K562 (cell line): ENCODE data around the gene DNAJC1. TPM values are rescaled to one million over a fixed set of nuclear protein-coding genes. Genes with fewer than 3 reads are reported as not detected.
A peak's percentile ranks its signal among the peaks of the same experiment; 100 is the strongest.

ENCODE experiments used
- ATAC-seq: fragments of 200-7000 bp; cut with Tn5 transposase; 3 replicates; pipeline ENCODE4 v1.9.1; 2020; ENCODE audit warnings: moderate library complexity
- BruUV-seq: library from RNA; stranded (reverse); fragments of 400-500 nt; replicated peaks from 2 replicates; lab custom pipeline; 2021; lab: Mats Ljungman, UMichigan
- CTCF ChIA-PET: fragments of 300-600 bp; formaldehyde crosslinking; extraction: SDS; loops from one replicate; lab custom pipeline; 2021; ENCODE audit warnings: low intra/inter-chr PET ratio; lab: Yijun Ruan, JAX
- POLR2A ChIA-PET: fragments of 300-600, 350-650 bp; sonication (Branson Sonifier 250); formaldehyde crosslinking; extraction: SDS; loops from one replicate; lab custom pipeline; 2021; ENCODE audit warnings: antibody characterized with exemption, inconsistent platforms; lab: Yijun Ruan, JAX
- DNase-seq, 4 experiments: peaks; one replicate each; pipeline versions ENCODE4 v3.0.0 to v3.0.0-alpha.2; 2011 to 2018; ENCODE audit warnings: low spot score in 3 of 4, mixed read lengths in 3 of 4; ENCODE audit errors: extremely low read depth in 1 of 4
- FAIRE-seq: peaks from 2 replicates; lab custom pipeline; 2011; peaks lifted over from hg19 to GRCh38; lab: Jason Lieb, UNC
- H2AFZ ChIP-seq: 2 replicates; pipeline ENCODE4 v1.6.0; 2011; ENCODE audit warnings: low read depth, low read length, control low read depth, inconsistent platforms
- H3K27ac ChIP-seq: fragments of 200-600 bp; 3 replicates; pipeline ENCODE4 v1.8.0; 2011; ENCODE audit warnings: low read depth, mild to moderate bottlenecking, control low read depth, inconsistent platforms, low read length, moderate library complexity, mixed read lengths; ENCODE audit errors: extremely low read depth
- H3K27me3 ChIP-seq, 2 experiments: fragments of 300-600 bp in 1 of 2; 2 replicates in 1 of 2; 3 replicates in 1 of 2; pipeline versions ENCODE4 v1.6.0 to v1.8.0; 2011; ENCODE audit warnings: inconsistent platforms in 2 of 2, low read length in 2 of 2, mild to moderate bottlenecking in 1 of 2, mixed read lengths in 1 of 2, moderate library complexity in 1 of 2; ENCODE audit not compliant: control insufficient read depth in 2 of 2, insufficient read depth in 2 of 2
- H3K36me3 ChIP-seq: fragments of 300-600 bp; 3 replicates; pipeline ENCODE4 v1.8.0; 2011; ENCODE audit warnings: mild to moderate bottlenecking, low read length, inconsistent platforms; ENCODE audit not compliant: control insufficient read depth, insufficient read depth
- H3K4me1 ChIP-seq, 2 experiments: fragments of 200-600 bp in 1 of 2; replicated peaks in 1 of 2; 2 replicates in 1 of 2; 3 replicates in 1 of 2; pipeline versions ENCODE4 v1.5.1 to v1.8.0; 2011; ENCODE audit warnings: inconsistent platforms in 2 of 2, low read length in 2 of 2, mild to moderate bottlenecking in 1 of 2, mixed read lengths in 1 of 2, moderate library complexity in 1 of 2; ENCODE audit not compliant: control insufficient read depth in 2 of 2, insufficient read depth in 2 of 2
- H3K4me2 ChIP-seq: 2 replicates; pipeline ENCODE4 v1.6.1; 2011; ENCODE audit warnings: low read length, control low read depth, inconsistent platforms, mixed read lengths; ENCODE audit not compliant: insufficient read depth
- H3K4me3 ChIP-seq: fragments of 200-600 bp; sonication (generic), shearing (Covaris generic); 2 replicates; pipeline ENCODE4 v1.5.1; 2016; ENCODE audit warnings: control low read depth, inconsistent platforms
- H3K79me2 ChIP-seq: fragments of 200-600 bp; 3 replicates; pipeline ENCODE4 v1.8.0; 2011; ENCODE audit warnings: low read length, inconsistent platforms; ENCODE audit not compliant: control insufficient read depth, insufficient read depth
- H3K9ac ChIP-seq, 2 experiments: 2 replicates each; pipeline versions ENCODE4 v1.6.0 to v1.6.1; 2011; ENCODE audit warnings: low read depth in 2 of 2, low read length in 2 of 2, control low read depth in 1 of 2, inconsistent platforms in 1 of 2, mild to moderate bottlenecking in 1 of 2, mixed read lengths in 1 of 2; ENCODE audit not compliant: insufficient read depth in 1 of 2
- H3K9me1 ChIP-seq: one replicate; pipeline ENCODE4 v1.6.0; 2011; ENCODE audit warnings: inconsistent platforms, mild to moderate bottlenecking, low read length, moderate library complexity; ENCODE audit not compliant: control insufficient read depth, insufficient read depth
- H3K9me3 ChIP-seq: replicated peaks from 2 replicates; pipeline ENCODE4 v1.5.1; 2011; ENCODE audit warnings: low read depth, low read length, inconsistent platforms; ENCODE audit not compliant: control insufficient read depth, insufficient read depth
- H4K20me1 ChIP-seq: replicated peaks from 2 replicates; pipeline ENCODE4 v1.6.1; 2011; ENCODE audit warnings: low read length, inconsistent platforms, mixed read lengths; ENCODE audit not compliant: control insufficient read depth, insufficient read depth
- ARID1B ChIP-seq: fragments of 450-650 bp; IDR thresholded peaks from 2 replicates; pipeline ENCODE4 v1.6.1; 2016; ENCODE audit warnings: antibody characterized with exemption, mild to moderate bottlenecking, inconsistent platforms
- ARID4B ChIP-seq: sonication (generic); formaldehyde crosslinking; IDR thresholded peaks from 2 replicates; pipeline ENCODE4 v1.8.0; 2022; ENCODE audit warnings: mild to moderate bottlenecking, missing genetic modification reagents
- ATF3 ChIP-seq, 2 experiments: fragments of 450-650 bp in 1 of 2; sonication (generic) in 1 of 2; formaldehyde crosslinking in 1 of 2; IDR thresholded peaks in 1 of 2; conservative IDR thresholded peaks in 1 of 2; 2 replicates each; pipeline versions ENCODE4 v1.6.1 to v1.8.1; 2016 to 2023; ENCODE audit warnings: mild to moderate bottlenecking in 2 of 2, moderate library complexity in 2 of 2, inconsistent platforms in 1 of 2, missing genetic modification reagents in 1 of 2
- CBFA2T3 ChIP-seq: fragments of 450-650 bp; IDR thresholded peaks from 2 replicates; pipeline ENCODE4 v1.6.1; 2017
- MEIS2 ChIP-seq: fragments of 450-650 bp; IDR thresholded peaks from 2 replicates; pipeline ENCODE4 v1.6.1; 2014; ENCODE audit warnings: mild to moderate bottlenecking; ENCODE audit not compliant: partially characterized antibody
- PREB ChIP-seq: sonication (generic); formaldehyde crosslinking; IDR thresholded peaks from 2 replicates; pipeline ENCODE4 v1.8.1; 2023; ENCODE audit warnings: mild to moderate bottlenecking, missing genetic modification reagents
- TCF3 ChIP-seq: sonication (generic); formaldehyde crosslinking; IDR thresholded peaks from 2 replicates; pipeline ENCODE4 v1.4.0; 2020; ENCODE audit warnings: mild to moderate bottlenecking, missing genetic modification reagents
- WGBS: fragments of 100-300 bp; shearing (Covaris generic); methylation state at CpG from one replicate; pipeline ENCODE4 v1.1.6; 2016; ENCODE audit warnings: low coverage, mixed read lengths; ENCODE audit not compliant: insufficient coverage; ENCODE audit errors: missing lambda C conversion rate; 5-methylcytosine and 5-hydroxymethylcytosine counted together
- in situ Hi-C: fragments of 300-500 bp; cut with MboI; formaldehyde crosslinking; loops from 4 replicates; pipeline ENCODE4 v1.15.0; 2018; ENCODE audit warnings: inconsistent platforms, mixed read lengths
- intact Hi-C: fragments of 100-400 bp; cut with micrococcal nuclease; formaldehyde crosslinking; loops from 2 replicates; pipeline ENCODE4 v1.14.2; 2022
- polyA plus RNA-seq, 8 experiments: library from polyadenylated mRNA; depleted of rRNA in 4 of 8; stranded (reverse) in 5 of 8; unstranded in 3 of 8; fragments of >200 nt; fragmentation: Nextera tagmentation in 2 of 8; fragmentation: Illumina TruSeq in 1 of 8; extraction: Ambion mirVana in 2 of 8; extraction: Trizol in 1 of 8; gene quantifications; 2 replicates each; pipeline versions ENCODE4 v1.2.1 to v1.2.3, GENCODE V29; 2011 to 2014; ENCODE audit warnings: inconsistent platforms in 1 of 8, missing spikeins in 1 of 8
- total RNA-seq, 7 experiments: library from RNA; depleted of rRNA in 6 of 7; stranded (reverse); fragments of >200 nt in 6 of 7; fragmentation: Illumina TruSeq in 2 of 7; extraction: Trizol in 2 of 7; gene quantifications; 2 replicates each; pipeline versions ENCODE4 v1.2.1 to v1.2.3, GENCODE V29; 2011 to 2021; ENCODE audit warnings: low replicate concordance in 1 of 7

The DNAJC1 gene
- total and polyA plus RNA-seq, 9 of the 15 experiments (the other 6 are each of a cell fraction or from before 2014, with no cell fraction given): 5.4 to 77.6 (median 40.3) TPM

GRCh38 chr10:21824409-21824808 lies 179.1 kb downstream of the DNAJC1 start:
- peak; percentile 68 for FAIRE-seq
- no TSS peak for BruUV-seq
- Histone ChIP-seq H3K9ac (no peak overlapping the region), H3K9me1 (no peaks in the 10 kb centered on the region), H3K79me2 (no peaks in the 10 kb centered on the region), H3K4me1 (peaks cover 0 to 2% of the 10 kb centered on the region in 2 experiments; a peak in 2 of 5 replicates), H3K27ac (peak overlapping the region; percentile 43; the same call in 2 of the 3 replicates), H3K36me3 (no peaks in the 10 kb centered on the region), H3K9me3 (peaks cover 4% of the 10 kb centered on the region; the same call in 1 of the 2 replicates), H3K4me2 (no peak overlapping the region), H3K27me3 (no peaks in the 10 kb centered on the region), H4K20me1 (no peaks in the 10 kb centered on the region), H3K4me3 (no peak overlapping the region), H2AFZ (no peak overlapping the region)
- intact Hi-C loops (no loop called here), in situ Hi-C loops (no loop called here)
- DNase-seq: peak in 3 of 4 experiments; percentile 18 to 68 (median 58)
- TF ChIP-seq CBFA2T3 (peak; percentile 43; the same call in 1 of the 2 replicates), ARID1B (peak; percentile 40; the same call in 1 of the 2 replicates), ATF3 (IDR thresholded peaks at IDR 0.05) (no peak), ATF3 (CRISPR knock-in tag; conservative IDR thresholded peaks at IDR 0.05) (no peak), PREB (no peak), MEIS2 (peak; percentile 3), TCF3 (CRISPR knock-in tag) (peak; percentile 53), ARID4B (CRISPR knock-in tag) (no peak)
- ATAC-seq: peak; percentile 93
- 52% methylated on average over 4 of the region's 4 CpGs for WGBS
- POLR2A ChIA-PET: no interaction called here
- CTCF ChIA-PET: no interaction called here
